ENCODE measurements around the gene EFCAB13. TPM values are rescaled to one million over a fixed set of nuclear protein-coding genes. Genes with fewer than 3 reads are reported as not detected.
"Not testable (repeated sequence)": the region's sequence is repeated elsewhere in the genome, so short reads cannot be mapped to it uniquely, and the experiment has no call there.

The EFCAB13 gene
- total RNA-seq, 1 donor from 2014 or later = 3.3 TPM

DNA sequence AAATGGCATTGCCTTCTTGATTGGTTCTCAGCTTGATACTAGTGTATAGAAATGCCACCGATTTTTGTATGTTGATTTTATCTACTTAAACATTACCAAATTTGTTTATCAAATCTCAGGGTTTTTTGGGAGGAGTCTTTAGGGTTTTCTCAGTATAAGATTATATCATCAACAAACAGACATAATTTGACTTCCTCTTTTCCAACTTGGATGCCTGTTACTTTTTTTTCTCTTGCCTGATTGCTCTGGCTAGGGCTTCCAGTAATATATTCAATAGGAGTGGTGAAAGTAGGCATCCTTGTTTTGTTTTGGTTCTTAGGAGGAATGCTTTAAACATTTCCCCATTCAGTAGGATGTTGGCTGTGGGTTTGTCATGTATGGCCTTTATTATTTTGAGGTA lies 29.1 kb downstream of the EFCAB13 start:
- H3K27me3 Mint-ChIP-seq (ENCODE audit: unreplicated experiment) = no peaks in the 10 kb centered on the region
- peaks cover 3% of the 10 kb centered on the region for H3K9me3 Mint-ChIP-seq (ENCODE audit: unreplicated experiment)
- DNase-seq = no peak

DNA sequence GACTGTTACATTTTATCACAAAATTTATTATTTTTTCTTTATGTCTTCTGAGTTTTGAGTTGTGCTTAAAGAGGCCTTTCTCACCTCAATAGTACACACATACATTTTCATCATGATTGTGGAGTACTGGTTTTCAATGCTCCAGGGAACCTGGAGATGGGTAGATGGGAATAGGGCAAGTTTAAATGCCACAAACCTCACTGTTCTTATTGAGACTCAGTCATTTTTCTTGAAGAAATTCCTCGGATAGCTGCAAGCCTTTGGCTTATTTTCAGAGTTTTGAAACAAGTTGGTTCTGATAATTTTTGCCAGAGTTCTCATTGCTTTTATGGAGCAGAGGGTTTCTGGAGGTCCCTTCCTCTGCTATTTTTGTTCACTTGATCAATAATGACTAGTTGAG lies 34.9 kb downstream of the EFCAB13 start:
- Mint-ChIP-seq H3K27me3 (ENCODE audit: unreplicated experiment) (peaks cover 2% of the 10 kb centered on the region), H3K4me1 (ENCODE audit: low read depth, unreplicated experiment) (no peaks in the 10 kb centered on the region), H3K4me3 (ENCODE audit: unreplicated experiment) (no peak overlapping the region), H3K27ac (ENCODE audit: unreplicated experiment) (no peak overlapping the region), H3K9me3 (ENCODE audit: unreplicated experiment) (peaks cover 3% of the 10 kb centered on the region), H3K36me3 (ENCODE audit: unreplicated experiment) (peaks cover 5% of the 10 kb centered on the region)
- DNase-seq = no peak
- TF ChIP-seq, protein P1, sequence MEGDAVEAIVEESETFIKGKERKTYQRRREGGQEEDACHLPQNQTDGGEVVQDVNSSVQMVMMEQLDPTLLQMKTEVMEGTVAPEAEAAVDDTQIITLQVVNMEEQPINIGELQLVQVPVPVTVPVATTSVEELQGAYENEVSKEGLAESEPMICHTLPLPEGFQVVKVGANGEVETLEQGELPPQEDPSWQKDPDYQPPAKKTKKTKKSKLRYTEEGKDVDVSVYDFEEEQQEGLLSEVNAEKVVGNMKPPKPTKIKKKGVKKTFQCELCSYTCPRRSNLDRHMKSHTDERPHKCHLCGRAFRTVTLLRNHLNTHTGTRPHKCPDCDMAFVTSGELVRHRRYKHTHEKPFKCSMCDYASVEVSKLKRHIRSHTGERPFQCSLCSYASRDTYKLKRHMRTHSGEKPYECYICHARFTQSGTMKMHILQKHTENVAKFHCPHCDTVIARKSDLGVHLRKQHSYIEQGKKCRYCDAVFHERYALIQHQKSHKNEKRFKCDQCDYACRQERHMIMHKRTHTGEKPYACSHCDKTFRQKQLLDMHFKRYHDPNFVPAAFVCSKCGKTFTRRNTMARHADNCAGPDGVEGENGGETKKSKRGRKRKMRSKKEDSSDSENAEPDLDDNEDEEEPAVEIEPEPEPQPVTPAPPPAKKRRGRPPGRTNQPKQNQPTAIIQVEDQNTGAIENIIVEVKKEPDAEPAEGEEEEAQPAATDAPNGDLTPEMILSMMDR (IDR thresholded peaks at IDR 0.05; ENCODE audit: partially characterized antibody, unreplicated experiment) = no peak

More for the DNA sequence above, 29.1 kb downstream of the EFCAB13 start:
- Mint-ChIP-seq H3K4me1 (ENCODE audit: low read depth, unreplicated experiment) (no peaks in the 10 kb centered on the region), H3K36me3 (ENCODE audit: unreplicated experiment) (peaks cover 5% of the 10 kb centered on the region), H3K27ac (ENCODE audit: unreplicated experiment) (no peak overlapping the region), H3K4me3 (ENCODE audit: unreplicated experiment) (no peak overlapping the region)
- TF ChIP-seq, protein P1 (IDR thresholded peaks at IDR 0.05; ENCODE audit: partially characterized antibody, unreplicated experiment) = no peak

DNA sequence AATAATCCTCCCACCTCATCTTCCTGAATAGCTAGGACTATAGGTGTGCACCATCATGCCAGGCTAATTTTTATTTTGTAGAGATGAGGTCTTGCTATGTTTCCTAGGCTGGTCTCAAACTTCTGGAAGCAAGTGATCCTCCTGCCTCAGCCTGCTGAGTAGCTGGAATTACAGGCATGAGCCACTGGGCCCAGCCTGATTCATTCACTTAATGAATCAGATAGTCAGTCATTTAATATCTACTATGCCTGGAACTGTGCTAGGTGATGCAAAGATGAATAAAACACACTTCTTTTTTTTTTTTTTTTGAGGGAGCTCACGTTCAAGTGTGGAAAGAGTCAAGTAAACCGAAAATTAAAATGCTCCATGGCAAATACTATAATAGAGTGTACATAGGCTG lies 39.4 kb downstream of the EFCAB13 start:
- DNase-seq = no peak
- H3K4me3 Mint-ChIP-seq (ENCODE audit: unreplicated experiment) = no peak overlapping the region
- H3K27ac Mint-ChIP-seq (ENCODE audit: unreplicated experiment) = no peak overlapping the region
- TF ChIP-seq, protein P1 (IDR thresholded peaks at IDR 0.05; ENCODE audit: partially characterized antibody, unreplicated experiment) = no peak
- no peaks in the 10 kb centered on the region for H3K4me1 Mint-ChIP-seq (ENCODE audit: low read depth, unreplicated experiment)
- H3K27me3 Mint-ChIP-seq (ENCODE audit: unreplicated experiment) = peaks cover 3% of the 10 kb centered on the region
- H3K36me3 Mint-ChIP-seq (ENCODE audit: unreplicated experiment) = no peaks in the 10 kb centered on the region
- no peaks in the 10 kb centered on the region for H3K9me3 Mint-ChIP-seq (ENCODE audit: unreplicated experiment)

DNA sequence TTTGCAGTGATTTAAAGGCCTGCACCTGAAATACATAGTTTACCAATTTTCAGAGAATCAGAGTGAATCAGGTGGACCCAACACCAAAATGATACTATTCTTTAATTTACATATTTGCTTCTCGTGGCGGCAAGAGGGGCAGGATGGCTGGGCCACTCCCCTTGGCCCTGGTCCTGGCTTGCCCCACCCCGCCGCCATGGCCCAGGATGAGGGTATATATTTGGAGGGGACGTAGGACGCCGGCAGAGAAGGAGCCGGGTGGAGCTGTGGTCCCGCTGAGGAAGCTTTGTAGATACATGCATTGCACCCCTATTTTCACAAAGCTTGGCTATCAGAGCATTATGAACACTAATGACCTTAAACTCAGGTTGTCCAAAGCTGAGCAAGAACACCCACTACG lies 43.5 kb downstream of the EFCAB13 start:
- no peak overlapping the region for H3K4me3 Mint-ChIP-seq (ENCODE audit: unreplicated experiment)
- TF ChIP-seq, protein P1 (IDR thresholded peaks at IDR 0.05; ENCODE audit: partially characterized antibody, unreplicated experiment) = no peak
- H3K4me1 Mint-ChIP-seq (ENCODE audit: low read depth, unreplicated experiment) = no peaks in the 10 kb centered on the region
- H3K36me3 Mint-ChIP-seq (ENCODE audit: unreplicated experiment) = peaks cover 4% of the 10 kb centered on the region
- H3K27ac Mint-ChIP-seq (ENCODE audit: unreplicated experiment) = no peak overlapping the region
- no peaks in the 10 kb centered on the region for H3K9me3 Mint-ChIP-seq (ENCODE audit: unreplicated experiment)
- H3K27me3 Mint-ChIP-seq (ENCODE audit: unreplicated experiment) = peaks cover 3% of the 10 kb centered on the region
- DNase-seq = no peak

DNA sequence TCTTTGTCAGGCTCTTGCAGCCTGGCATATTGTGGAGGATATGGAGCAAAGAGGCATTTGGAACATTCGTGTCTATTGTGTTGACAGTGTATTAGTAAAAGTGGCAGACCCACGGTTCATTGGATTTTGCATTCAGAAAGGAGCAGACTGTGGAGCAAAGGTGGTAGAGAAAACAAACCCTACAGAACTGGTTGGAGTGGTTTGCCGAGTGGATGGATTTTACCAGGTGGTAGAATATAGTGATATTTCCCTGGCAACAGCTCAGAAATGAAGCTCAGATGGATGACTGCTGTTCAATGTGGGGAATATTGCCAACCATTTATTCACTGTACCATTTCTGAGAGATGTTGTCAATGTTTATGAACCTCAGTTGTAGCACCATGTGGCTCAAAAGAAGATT lies 44.5 kb downstream of the EFCAB13 start:
- no peaks in the 10 kb centered on the region for H3K4me1 Mint-ChIP-seq (ENCODE audit: low read depth, unreplicated experiment)
- H3K27me3 Mint-ChIP-seq (ENCODE audit: unreplicated experiment) = peaks cover 3% of the 10 kb centered on the region
- H3K9me3 Mint-ChIP-seq (ENCODE audit: unreplicated experiment) = peaks cover under 1% of the 10 kb centered on the region
- TF ChIP-seq, protein P1 (IDR thresholded peaks at IDR 0.05; ENCODE audit: partially characterized antibody, unreplicated experiment) = no peak
- peaks cover 12% of the 10 kb centered on the region for H3K36me3 Mint-ChIP-seq (ENCODE audit: unreplicated experiment)
- DNase-seq = no peak
- no peak overlapping the region for H3K27ac Mint-ChIP-seq (ENCODE audit: unreplicated experiment)
- no peak overlapping the region for H3K4me3 Mint-ChIP-seq (ENCODE audit: unreplicated experiment)

DNA sequence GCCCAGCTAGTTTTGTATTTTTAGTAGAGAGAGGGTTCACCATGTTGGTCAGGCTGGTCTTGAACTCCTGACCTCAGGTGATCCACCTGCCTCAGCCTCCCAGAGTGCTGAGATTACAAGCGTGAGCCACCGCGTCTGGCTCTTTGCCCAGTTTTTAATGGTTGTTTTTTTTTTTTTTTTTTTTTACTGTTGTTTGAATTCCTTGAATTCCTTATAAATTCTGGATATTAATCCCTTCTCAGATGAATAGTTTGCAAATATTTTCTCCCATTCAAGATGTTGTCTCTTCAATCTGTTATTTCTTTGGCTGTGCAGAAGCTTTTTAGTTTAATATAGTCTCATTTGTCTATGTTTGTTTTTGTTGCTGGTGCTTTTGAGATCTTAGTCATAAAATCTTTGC lies 47.1 kb downstream of the EFCAB13 start:
- H3K4me3 Mint-ChIP-seq (ENCODE audit: unreplicated experiment); H3K9me3 Mint-ChIP-seq (ENCODE audit: unreplicated experiment); H3K27me3 Mint-ChIP-seq (ENCODE audit: unreplicated experiment); DNase-seq; H3K4me1 Mint-ChIP-seq (ENCODE audit: low read depth, unreplicated experiment); H3K27ac Mint-ChIP-seq (ENCODE audit: unreplicated experiment): not testable (repeated sequence)
- H3K36me3 Mint-ChIP-seq (ENCODE audit: unreplicated experiment) = peaks cover 12% of the 10 kb centered on the region
